Renal pelvis (tissue), 4 donors: ENCODE measurements around the gene TTLL10. TPM values are rescaled to one million over a fixed set of nuclear protein-coding genes. Genes with fewer than 3 reads are reported as not detected.
"Not testable (repeated sequence)": the region's sequence is repeated elsewhere in the genome, so short reads cannot be mapped to it uniquely, and the experiment has no call there.

Source experiments
- DNase-seq: peaks from one replicate; pipeline ENCODE4 v3.0.0-alpha.2; 2013
- polyA plus RNA-seq, 3 donors: library from polyadenylated mRNA; unstranded; fragments of 120-200 nt; gene quantifications; one replicate each; pipeline ENCODE4 v1.2.1, GENCODE V29; 2013; ENCODE audit not compliant: insufficient read length in 3 of 3

The TTLL10 gene
- polyA plus RNA-seq, 3 donors, result 0.94 to 1.1 (median 1.1) TPM

- no peak for DNase-seq
Measured at GRCh38 chr1:1183221-1183747, 9.6 kb downstream of the TTLL10 start.

GRCh38 chr1:1183833-1184775 lies 10.4 kb downstream of the TTLL10 start:
- DNase-seq, result no peak

GRCh38 chr1:1185101-1185765 lies 11.6 kb downstream of the TTLL10 start:
- DNase-seq, result no peak

GRCh38 chr1:1187938-1188337 lies 14.3 kb downstream of the TTLL10 start:
- DNase-seq, result no peak

- DNase-seq, result no peak
Measured at GRCh38 chr1:1189111-1189510, 15.4 kb downstream of the TTLL10 start.

GRCh38 chr1:1191734-1192133 lies 18.1 kb downstream of the TTLL10 start:
- DNase-seq, result no peak

GRCh38 chr1:1194723-1195122 lies 21.0 kb downstream of the TTLL10 start:
- no peak for DNase-seq

GRCh38 chr1:1195726-1196125 lies 22.0 kb downstream of the TTLL10 start:
- not testable (repeated sequence) for DNase-seq

GRCh38 chr1:1196431-1197187 lies 22.9 kb downstream of the TTLL10 start:
- DNase-seq, result no peak

- no peak for DNase-seq
Measured at GRCh38 chr1:1197188-1197500, 23.5 kb downstream of the TTLL10 start.

GRCh38 chr1:1197551-1198422 lies 24.1 kb downstream of the TTLL10 start:
- DNase-seq, result no peak

GRCh38 chr1:1198423-1199140 lies 24.9 kb downstream of the TTLL10 start:
- no peak for DNase-seq

- DNase-seq, result no peak
Measured at GRCh38 chr1:1199141-1199960, 25.7 kb downstream of the TTLL10 start.

GRCh38 chr1:1199961-1200875 lies 26.5 kb downstream of the TTLL10 start:
- no peak for DNase-seq

GRCh38 chr1:1200876-1201810 lies 27.5 kb downstream of the TTLL10 start:
- no peak for DNase-seq

- no peak for DNase-seq
Measured at GRCh38 chr1:1202831-1203560, 29.3 kb downstream of the TTLL10 start.
